Measurements from ENCODE around the gene DCAF17. TPM values are rescaled to one million over a fixed set of nuclear protein-coding genes. Genes with fewer than 3 reads are reported as not detected.

DCAF17 gene
- total RNA-seq, 1 experiment from 2014 or later, result 11.1 TPM

- Histone ChIP-seq H3K9me2 (replicated peaks; ENCODE audit: low read length) (no peaks in the 10 kb centered on the region), H3K27ac (ENCODE audit: low read length) (peak overlapping the region; percentile 96), H3K27me3 (ENCODE audit: low read length) (no peaks in the 10 kb centered on the region), H3K36me3 (ENCODE audit: low read depth, low read length) (no peaks in the 10 kb centered on the region), H3K4me2 (ENCODE audit: low read length) (peak overlapping the region; percentile 75), H3K4me1 (ENCODE audit: insufficient read depth, low read length) (peaks cover 35% of the 10 kb centered on the region), H2AFZ (ENCODE audit: low read length) (peak overlapping the region; percentile 29), H4K20me1 (ENCODE audit: low read length) (no peaks in the 10 kb centered on the region), H3K9me3 (ENCODE audit: low read length) (no peaks in the 10 kb centered on the region), H3F3A (ENCODE audit: low read length, unreplicated experiment) (peaks cover 9% of the 10 kb centered on the region), H3K9ac (ENCODE audit: low read length) (peak overlapping the region; percentile 67), H3K79me2 (ENCODE audit: low read length) (peaks cover 13% of the 10 kb centered on the region; the same call in 1 of the 2 replicates), H3K4me3 (ENCODE audit: low read length) (peak overlapping the region; percentile 48)
- no peak for TF ChIP-seq CTCF (conservative IDR thresholded peaks at IDR 0.05; ENCODE audit: low read depth, low read length)
- TF ChIP-seq EZH2 (IDR thresholded peaks at IDR 0.05; ENCODE audit: low read length, unreplicated experiment), result no peak
- TF ChIP-seq EZH2phosphoT487 (IDR thresholded peaks at IDR 0.05; ENCODE audit: borderline replicate concordance, low read length), result no peak
- peak; percentile 90 for ATAC-seq
- peak; percentile 95 for DNase-seq
- CTCF ChIA-PET, result no interaction called here
- POLR2A ChIA-PET (ENCODE audit: unreplicated experiment), result no interaction called here
- no TSS peak for BruUV-seq (replicated peaks)
- intact Hi-C loops (cut with micrococcal nuclease), result loop anchor here (5.0 kb wide), 2 partner anchors 44 to 119 kb away; no protein-coding TSS in a partner anchor
Measured at GRCh38 chr2:171390941-171391516, 43.0 kb upstream of the DCAF17 start.

- peaks cover 9% of the 10 kb centered on the region for H3F3A ChIP-seq (ENCODE audit: low read length, unreplicated experiment)
- BruUV-seq (replicated peaks), result TSS peak; percentile 69
- peak; percentile 28 for DNase-seq
- peak; percentile 35 for ATAC-seq
- H3K9ac ChIP-seq (ENCODE audit: low read length), result peak overlapping the region; percentile 67
- H3K36me3 ChIP-seq (ENCODE audit: low read depth, low read length), result no peaks in the 10 kb centered on the region
- peak overlapping the region; percentile 48 for H3K4me3 ChIP-seq (ENCODE audit: low read length)
- H2AFZ ChIP-seq (ENCODE audit: low read length), result peak overlapping the region; percentile 29
- H3K79me2 ChIP-seq (ENCODE audit: low read length), result peaks cover 13% of the 10 kb centered on the region; the same call in 1 of the 2 replicates
- no peaks in the 10 kb centered on the region for H4K20me1 ChIP-seq (ENCODE audit: low read length)
- H3K9me2 ChIP-seq (replicated peaks; ENCODE audit: low read length), result no peaks in the 10 kb centered on the region
- TF ChIP-seq EZH2 (IDR thresholded peaks at IDR 0.05; ENCODE audit: low read length, unreplicated experiment) (no peak), EZH2phosphoT487 (IDR thresholded peaks at IDR 0.05; ENCODE audit: borderline replicate concordance, low read length) (no peak), CTCF (conservative IDR thresholded peaks at IDR 0.05; ENCODE audit: low read depth, low read length) (no peak)
- no peaks in the 10 kb centered on the region for H3K27me3 ChIP-seq (ENCODE audit: low read length)
- no peaks in the 10 kb centered on the region for H3K9me3 ChIP-seq (ENCODE audit: low read length)
- H3K27ac ChIP-seq (ENCODE audit: low read length), result peak overlapping the region; percentile 96
- POLR2A ChIA-PET (ENCODE audit: unreplicated experiment), result no interaction called here
- CTCF ChIA-PET, result no interaction called here
- H3K4me2 ChIP-seq (ENCODE audit: low read length), result peak overlapping the region; percentile 75
- intact Hi-C loops (cut with micrococcal nuclease), result loop anchor here (5.0 kb wide), 2 partner anchors 44 to 119 kb away; no protein-coding TSS in a partner anchor
- peaks cover 35% of the 10 kb centered on the region for H3K4me1 ChIP-seq (ENCODE audit: insufficient read depth, low read length)
Measured at GRCh38 chr2:171391532-171391931, 42.5 kb upstream of the DCAF17 start.

GRCh38 chr2:171393487-171393886 lies 40.5 kb upstream of the DCAF17 start:
- DNase-seq, result no peak
- no peak for TF ChIP-seq EZH2 (IDR thresholded peaks at IDR 0.05; ENCODE audit: low read length, unreplicated experiment)
- no peak for TF ChIP-seq EZH2phosphoT487 (IDR thresholded peaks at IDR 0.05; ENCODE audit: borderline replicate concordance, low read length)
- no peak for TF ChIP-seq CTCF (conservative IDR thresholded peaks at IDR 0.05; ENCODE audit: low read depth, low read length)
- H3K27ac ChIP-seq (ENCODE audit: low read length), result no peak overlapping the region
- H3K4me3 ChIP-seq (ENCODE audit: low read length), result no peak overlapping the region
- no peaks in the 10 kb centered on the region for H3K27me3 ChIP-seq (ENCODE audit: low read length)
- no peak overlapping the region for H3K9ac ChIP-seq (ENCODE audit: low read length)
- H3K4me2 ChIP-seq (ENCODE audit: low read length), result no peak overlapping the region
- no peaks in the 10 kb centered on the region for H3K9me2 ChIP-seq (replicated peaks; ENCODE audit: low read length)
- peaks cover 35% of the 10 kb centered on the region for H3K4me1 ChIP-seq (ENCODE audit: insufficient read depth, low read length)
- no TSS peak for BruUV-seq (replicated peaks)
- no peak for ATAC-seq
- POLR2A ChIA-PET (ENCODE audit: unreplicated experiment), result interaction anchor here (0.7 kb wide), 1 partner anchor 15 kb away, joined by 8 read pairs; no protein-coding TSS in a partner anchor
- peaks cover 13% of the 10 kb centered on the region; the same call in 1 of the 2 replicates for H3K79me2 ChIP-seq (ENCODE audit: low read length)
- H4K20me1 ChIP-seq (ENCODE audit: low read length), result no peaks in the 10 kb centered on the region
- no peaks in the 10 kb centered on the region for H3K9me3 ChIP-seq (ENCODE audit: low read length)
- peaks cover 9% of the 10 kb centered on the region for H3F3A ChIP-seq (ENCODE audit: low read length, unreplicated experiment)
- intact Hi-C loops (cut with micrococcal nuclease), result loop anchor here (5.0 kb wide), 2 partner anchors 46 to 121 kb away; no protein-coding TSS in a partner anchor
- H3K36me3 ChIP-seq (ENCODE audit: low read depth, low read length), result no peaks in the 10 kb centered on the region
- CTCF ChIA-PET, result no interaction called here
- no peak overlapping the region for H2AFZ ChIP-seq (ENCODE audit: low read length)

All from PC-3 (cell line).